Common myeloid progenitor, CD34-positive (primary cell): ENCODE data around the gene CUEDC1.

ENCODE experiments used
- CTCF ChIA-PET: fragments of 350-600 bp; sonication (Branson Sonifier 250); formaldehyde crosslinking; loops from one replicate; lab custom pipeline; 2021; ENCODE audit warnings: antibody characterized with exemption; lab: Charles Lee
- POLR2A ChIA-PET: fragments of 350-600 bp; sonication (Branson Sonifier 250); formaldehyde crosslinking; loops from one replicate; lab custom pipeline; 2021; ENCODE audit warnings: antibody characterized with exemption; lab: Charles Lee
- DNase-seq, 3 donors: peaks; one replicate each; pipeline versions ENCODE4 v3.0.0 to v3.0.0-alpha.2; 2013
- H3K27ac ChIP-seq, 2 experiments: 1 replicate in 1 of 2; 2 replicates in 1 of 2; pipeline ENCODE4 v1.7.0; 2013; ENCODE audit warnings: inconsistent platforms in 2 of 2, low read length in 2 of 2, mild to moderate bottlenecking in 2 of 2, low read depth in 1 of 2, moderate library complexity in 1 of 2; ENCODE audit not compliant: severe bottlenecking in 2 of 2, insufficient read depth in 1 of 2, poor library complexity in 1 of 2
- H3K27me3 ChIP-seq, 5 experiments: replicated peaks in 2 of 5; 1 replicate in 3 of 5; 2 replicates in 2 of 5; pipeline versions ENCODE4 v1.6.1 to v1.7.0; 2013; ENCODE audit warnings: low read length in 4 of 5, mild to moderate bottlenecking in 2 of 5, moderate library complexity in 2 of 5, inconsistent platforms in 1 of 5; ENCODE audit not compliant: insufficient read depth in 5 of 5, control insufficient read depth in 4 of 5
- H3K36me3 ChIP-seq, 4 experiments: 1 replicate in 2 of 4; 2 replicates in 2 of 4; pipeline versions ENCODE4 v1.6.1 to v1.7.0; 2013; ENCODE audit warnings: low read length in 3 of 4, control low read depth in 1 of 4, mild to moderate bottlenecking in 1 of 4; ENCODE audit not compliant: control insufficient read depth in 4 of 4, insufficient read depth in 4 of 4
- H3K4me1 ChIP-seq, 4 experiments: 1 replicate in 3 of 4; 2 replicates in 1 of 4; pipeline versions ENCODE4 v1.6.1 to v1.7.1; 2013; ENCODE audit warnings: low read length in 3 of 4, mild to moderate bottlenecking in 3 of 4, control low read depth in 1 of 4, inconsistent platforms in 1 of 4, moderate library complexity in 1 of 4; ENCODE audit not compliant: control insufficient read depth in 4 of 4, insufficient read depth in 4 of 4; ENCODE audit errors: control extremely low read depth in 1 of 4
- H3K4me3 ChIP-seq, 7 experiments: 1 replicate in 4 of 7; 2 replicates in 3 of 7; pipeline versions ENCODE4 v1.5.1 to v1.7.0; 2013; ENCODE audit warnings: mild to moderate bottlenecking in 7 of 7, low read length in 6 of 7, moderate library complexity in 6 of 7, inconsistent platforms in 2 of 7, low read depth in 2 of 7, control low read depth in 1 of 7; ENCODE audit not compliant: insufficient read depth in 4 of 7, control insufficient read depth in 1 of 7; ENCODE audit errors: extremely low read depth in 1 of 7
- H3K9me3 ChIP-seq, 5 experiments: 1 replicate in 4 of 5; 2 replicates in 1 of 5; pipeline versions ENCODE4 v1.6.1 to v1.7.1; 2013; ENCODE audit warnings: low read length in 4 of 5, mild to moderate bottlenecking in 2 of 5, inconsistent platforms in 1 of 5, low read depth in 1 of 5, moderate library complexity in 1 of 5; ENCODE audit not compliant: control insufficient read depth in 4 of 5, insufficient read depth in 2 of 5; ENCODE audit errors: control extremely low read depth in 1 of 5
- WGBS: methylation state at CpG from one replicate; pipeline ENCODE4 v1.1.5; 2013; ENCODE audit not compliant: insufficient coverage; 5-methylcytosine and 5-hydroxymethylcytosine counted together

Gene CUEDC1

DNA sequence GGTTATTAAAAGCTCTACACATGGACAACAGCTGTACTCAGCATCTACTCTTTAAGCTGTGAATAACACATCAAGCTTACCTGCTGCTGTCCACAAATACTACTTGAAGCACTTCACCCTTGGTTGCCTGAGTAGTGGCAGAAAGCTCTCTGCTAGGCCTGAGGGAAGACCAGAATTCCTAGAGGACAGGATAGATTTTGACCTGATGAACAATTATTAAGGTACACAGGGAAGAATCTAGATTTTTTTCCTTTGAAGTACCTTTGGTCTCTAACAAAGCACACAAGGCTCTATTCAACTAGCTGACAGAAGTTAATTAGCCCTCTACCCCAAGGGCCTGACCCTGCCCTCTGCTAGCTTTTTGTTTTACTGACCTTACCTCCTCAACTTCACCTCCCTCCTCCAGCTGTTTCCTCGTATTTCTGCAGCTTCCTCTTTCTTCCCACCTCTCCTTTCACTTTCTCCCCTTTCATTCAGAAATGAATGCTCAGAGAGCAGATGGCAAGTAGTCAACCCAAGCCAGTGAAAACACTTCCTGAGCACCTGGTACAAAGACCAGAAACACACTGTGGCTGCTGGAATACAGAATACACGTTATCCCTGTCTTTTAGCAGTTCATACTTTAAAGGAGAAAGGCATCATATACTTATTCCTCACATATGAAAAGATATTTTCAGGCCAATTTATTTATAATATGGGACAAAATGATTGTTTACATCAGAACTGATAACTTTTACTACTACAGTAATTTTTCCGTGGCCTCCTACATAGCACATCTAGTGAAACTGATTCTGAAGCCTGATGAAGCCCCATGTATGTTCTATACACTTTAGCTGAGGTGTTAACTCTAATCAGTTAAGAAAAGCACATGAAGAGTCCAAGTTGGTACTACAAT is 38.5 kb upstream of the CUEDC1 start:
- Histone ChIP-seq H3K4me1 (peaks cover 15 to 42% (median 29%) of the 10 kb centered on the region in 4 experiments), H3K27me3 (no peaks in the 10 kb centered on the region), H3K9me3 (no peaks in the 10 kb centered on the region), H3K36me3 (peaks cover 0 to 11% (median 2%) of the 10 kb centered on the region in 4 experiments), H3K27ac (no peak overlapping the region), H3K4me3 (peak overlapping the region in 2 of 7 experiments; percentile 0 to 16)
- ChIA-PET CTCF (interaction anchor here (0.6 to 16.1 kb wide), 26 partner anchors 13 to 293 kb away, joined by 3 to 443 read pairs (median 4); partner anchors contain the start of genes CUEDC1 and MRPS23), POLR2A (interaction anchor here (0.6 to 1.7 kb wide), 4 partner anchors 14 to 420 kb away, joined by 3 to 5 read pairs (median 4); partner anchors contain the start of gene SRSF1)
- WGBS, result 0% methylated on average over 1 of the region's 3 CpGs
- DNase-seq, result peak in 2 of 3 donors; percentile 84 to 87

DNA sequence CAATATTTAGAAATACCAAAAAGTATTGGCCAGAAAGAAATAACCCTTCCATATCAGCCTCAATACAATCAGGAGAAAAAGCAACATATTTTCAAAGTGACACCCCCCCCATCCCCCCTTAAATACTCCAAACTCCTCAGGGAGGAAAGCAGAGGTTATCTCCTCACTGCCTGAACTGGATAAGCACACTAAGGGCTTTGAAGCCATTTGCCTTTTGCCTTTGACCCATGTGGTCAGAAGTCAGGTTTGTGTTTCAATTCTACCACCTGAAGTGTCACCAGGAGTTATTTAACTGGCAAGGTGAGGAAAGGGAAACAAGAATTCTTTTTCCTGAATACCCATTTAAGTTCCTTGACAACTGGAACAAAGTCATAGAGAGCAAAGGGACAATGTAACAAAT is 36.3 kb upstream of the CUEDC1 start:
- Histone ChIP-seq H3K27me3 (no peaks in the 10 kb centered on the region), H3K4me3 (no peak overlapping the region), H3K4me1 (peaks cover 23 to 53% (median 35%) of the 10 kb centered on the region in 4 experiments), H3K27ac (no peak overlapping the region), H3K36me3 (no peaks in the 10 kb centered on the region), H3K9me3 (no peaks in the 10 kb centered on the region)
- ChIA-PET CTCF (interaction anchor here (1.2 to 16.1 kb wide), 4 partner anchors 15 to 135 kb away, joined by 3 to 443 read pairs (median 3); partner anchors contain the start of gene MRPS23), POLR2A (no interaction called here)
- no peak for DNase-seq

DNA sequence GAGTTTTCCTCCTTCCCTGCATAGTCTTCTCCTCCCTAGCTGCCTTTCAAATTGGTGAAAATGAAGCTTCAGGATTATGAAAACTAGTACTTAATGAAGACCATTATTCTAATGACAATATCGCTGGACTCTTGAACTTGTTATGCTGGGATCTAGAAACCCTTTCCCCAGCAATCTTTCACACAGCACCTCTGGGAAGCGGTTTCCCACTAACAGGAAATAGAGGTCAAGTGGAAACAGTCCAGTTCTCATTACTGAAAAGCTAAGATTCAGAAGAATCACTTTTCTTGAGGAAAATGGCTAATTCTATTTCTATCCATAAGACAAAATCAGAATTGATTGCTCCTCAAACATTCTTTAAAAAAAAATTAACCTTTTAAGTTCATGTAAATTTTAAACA is 34.8 kb upstream of the CUEDC1 start:
- Histone ChIP-seq H3K4me3 (no peak overlapping the region), H3K9me3 (no peaks in the 10 kb centered on the region), H3K36me3 (no peaks in the 10 kb centered on the region), H3K27ac (no peak overlapping the region), H3K4me1 (peaks cover 31 to 60% (median 39%) of the 10 kb centered on the region in 4 experiments), H3K27me3 (no peaks in the 10 kb centered on the region)
- POLR2A ChIA-PET, result interaction anchor here (1.2 kb wide), 1 partner anchor 85 kb away, joined by 3 read pairs; no protein-coding TSS in a partner anchor
- CTCF ChIA-PET, result interaction anchor here (0.6 to 16.1 kb wide), 11 partner anchors 9 to 733 kb away, joined by 3 to 443 read pairs (median 3); partner anchors contain the start of gene MRPS23
- DNase-seq, result no peak
- WGBS, result 75% methylated on average over 1 of the region's 2 CpGs

DNA sequence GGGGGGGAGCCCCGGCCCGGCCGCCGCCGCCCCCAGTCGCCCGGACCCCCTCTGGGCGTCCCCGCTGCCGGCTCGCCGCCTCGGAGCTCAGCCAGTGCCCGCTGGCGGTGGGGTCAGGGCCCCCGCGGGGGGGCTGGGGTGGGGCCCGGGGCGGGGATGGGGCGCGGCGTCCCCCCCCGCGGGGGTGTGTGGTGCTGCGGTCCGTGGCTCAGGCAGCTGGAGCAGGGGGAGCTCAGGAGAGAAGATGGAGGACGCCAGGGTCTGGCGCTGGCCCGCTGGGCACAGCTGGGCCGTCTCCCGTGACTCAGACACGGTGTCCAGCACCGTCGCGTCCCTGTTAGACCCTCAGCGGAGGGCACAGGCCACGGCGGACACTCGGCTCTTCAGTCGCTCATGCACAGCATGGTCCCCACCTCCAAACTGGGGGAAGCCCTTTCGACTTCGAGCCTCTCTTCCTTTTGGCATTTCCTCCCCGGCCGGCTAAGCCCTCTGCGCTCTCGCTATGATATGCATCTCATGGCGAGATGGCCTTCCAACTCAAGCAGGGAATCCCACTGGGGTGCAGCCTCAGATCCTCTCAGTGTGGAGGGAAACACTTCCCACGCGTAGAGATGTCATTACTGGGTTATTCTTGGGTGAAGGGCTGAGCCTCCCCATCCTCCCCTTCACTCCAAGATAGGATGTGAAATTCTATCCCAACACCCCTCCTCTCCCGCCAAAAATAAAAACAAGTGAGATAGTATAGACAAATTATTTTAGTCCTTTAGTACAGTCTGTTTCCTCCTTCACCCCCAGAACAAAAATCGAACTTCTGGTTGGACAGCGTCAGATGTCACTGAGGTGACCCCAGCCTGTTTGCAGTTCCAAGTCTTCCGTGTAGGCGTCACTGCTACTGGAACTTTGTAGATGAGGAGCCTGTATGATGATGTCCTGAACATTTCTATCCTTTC is 33.4 kb upstream of the CUEDC1 start:
- H3K36me3 ChIP-seq, result peaks cover 0 to 3% (median 2%) of the 10 kb centered on the region in 4 experiments
- H3K4me3 ChIP-seq, result peak overlapping the region; percentile 66 to 90 (median 84)
- H3K9me3 ChIP-seq, result no peaks in the 10 kb centered on the region
- peak in 2 of 3 donors; percentile 77 to 84 for DNase-seq
- WGBS, result 3% methylated on average over 46 of the region's 54 CpGs
- ChIA-PET CTCF (interaction anchor here (1.3 to 16.1 kb wide), 4 partner anchors 10 to 132 kb away, joined by 3 to 443 read pairs (median 12); partner anchors contain the start of gene MRPS23), POLR2A (interaction anchor here (0.6 to 1.3 kb wide), 5 partner anchors 18 to 139 kb away, joined by 3 to 4 read pairs (median 3); partner anchors contain the start of genes MRPS23 and SRSF1)
- peak overlapping the region; percentile 27 to 91 for H3K27ac ChIP-seq
- peaks cover 28 to 57% (median 31%) of the 10 kb centered on the region in 4 experiments for H3K4me1 ChIP-seq
- H3K27me3 ChIP-seq, result no peaks in the 10 kb centered on the region

DNA sequence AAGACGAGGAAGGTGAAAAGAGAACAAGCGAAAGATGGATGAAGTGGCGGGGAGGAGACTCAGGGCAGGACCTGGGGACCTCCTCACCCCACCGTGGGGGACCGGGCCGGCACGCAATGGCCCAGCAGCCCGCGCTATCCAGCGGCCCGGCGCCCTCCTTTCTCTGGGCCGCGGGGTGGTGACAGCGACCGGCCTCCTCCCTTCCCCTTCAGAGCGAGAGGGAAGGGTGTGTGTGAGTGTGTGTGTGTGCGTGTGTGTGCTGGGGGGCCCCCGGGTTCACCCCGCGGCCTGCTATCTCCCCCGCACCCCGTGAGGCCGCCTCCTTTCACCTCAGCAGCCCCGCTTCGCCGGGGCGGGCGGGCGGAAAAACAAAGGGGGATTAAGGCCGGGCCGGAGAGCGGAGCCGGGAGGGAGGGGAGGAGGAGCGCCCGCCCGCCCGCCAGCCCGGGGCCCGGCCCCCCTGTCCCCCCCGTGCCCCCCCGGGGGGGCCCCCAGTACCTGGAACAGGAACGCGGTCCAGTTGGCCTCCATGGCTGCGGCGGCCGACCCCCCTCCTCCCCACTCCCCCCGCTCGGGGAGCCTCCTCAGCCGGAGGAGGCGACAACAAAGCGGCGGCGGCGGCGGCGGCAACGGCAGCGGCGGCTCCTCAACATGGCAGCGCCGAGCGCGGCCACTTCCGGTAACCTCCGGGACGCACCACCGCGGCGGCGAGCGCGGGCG is 32.5 kb upstream of the CUEDC1 start, which contains the start of gene VEZF1:
Gene VEZF1 (minus strand): TSS at position 674 of the 720 bp plus-strand sequence. CDS start 143 bp downstream, at position 531.
- H3K27me3 ChIP-seq, result no peaks in the 10 kb centered on the region
- CTCF ChIA-PET, result interaction anchor here (1.3 to 16.1 kb wide), 6 partner anchors 11 to 131 kb away, joined by 3 to 443 read pairs (median 9); partner anchors contain the start of gene MRPS23
- peak within 1 kb of the TSS; percentile 77 to 91 for H3K27ac ChIP-seq
- 0% methylated on average over 23 of the region's 74 CpGs for WGBS
- peak within 1 kb of the TSS; percentile 73 to 90 (median 84) for H3K4me3 ChIP-seq
- DNase-seq, result peak in 2 of 3 donors; percentile 84 to 91
- POLR2A ChIA-PET, result interaction anchor here (0.6 to 1.3 kb wide), 5 partner anchors 19 to 138 kb away, joined by 3 to 5 read pairs (median 3); partner anchors contain the start of genes DYNLL2, MRPS23 and SRSF1
- H3K9me3 ChIP-seq, result no peaks in the 10 kb centered on the region
- H3K36me3 ChIP-seq, result peaks cover 2 to 9% (median 5%) of the 10 kb centered on the region in 4 experiments
- peaks cover 26 to 49% (median 27%) of the 10 kb centered on the region in 4 experiments for H3K4me1 ChIP-seq
